ENCODE data around the gene KANSL1L. TPM values are rescaled to one million over a fixed set of nuclear protein-coding genes. Genes with fewer than 3 reads are reported as not detected.

KANSL1L gene
- total and polyA plus RNA-seq, 10 of the 15 experiments (the other 5 are each of a cell fraction or from before 2014, with no cell fraction given), result 1.2 to 9.5 (median 3.7) TPM

GRCh38 chr2:209986415-209986814 lies 184.8 kb downstream of the KANSL1L start:
- Histone ChIP-seq H3K9ac (ENCODE audit: control insufficient read depth, insufficient read depth, low read length) (no peak overlapping the region), H3K4me3 (no peak overlapping the region), H3K4me1 (ENCODE audit: control insufficient read depth, insufficient read depth, low read length) (no peaks in the 10 kb centered on the region), H4K20me1 (ENCODE audit: control insufficient read depth, insufficient read depth) (no peaks in the 10 kb centered on the region), H2AFZ (ENCODE audit: control insufficient read depth, low read depth, low read length) (no peak overlapping the region), H3K9me3 (replicated peaks; ENCODE audit: control insufficient read depth, insufficient read depth, low read length) (no peaks in the 10 kb centered on the region), H3K36me3 (ENCODE audit: control insufficient read depth in 2 of 2, insufficient read depth in 2 of 2, low read length in 1 of 2) (no peaks in the 10 kb centered on the region), H3K79me2 (ENCODE audit: control insufficient read depth, insufficient read depth, low read length) (no peaks in the 10 kb centered on the region), H3K27ac (ENCODE audit: control insufficient read depth, insufficient read depth) (no peak overlapping the region), H3K27me3 (replicated peaks in 1 of 2; ENCODE audit: control insufficient read depth in 2 of 2, insufficient read depth in 2 of 2, low read length in 1 of 2) (no peaks in the 10 kb centered on the region; a peak in 2 of 4 replicates), H3K4me2 (ENCODE audit: control insufficient read depth, insufficient read depth) (no peak overlapping the region)
- no peak for ATAC-seq
- TF ChIP-seq CREM (IDR thresholded peaks at IDR 0.05; ENCODE audit: low read depth) (no peak), ZZZ3 (IDR thresholded peaks at IDR 0.05; ENCODE audit: control insufficient read depth, insufficient read length, low read depth) (no peak), KDM1A (IDR thresholded peaks at IDR 0.05; ENCODE audit: borderline replicate concordance) (no peak), PAX8 (IDR thresholded peaks at IDR 0.05) (no peak), MYB (IDR thresholded peaks at IDR 0.05; ENCODE audit: borderline replicate concordance, low read depth, low read length) (no peak), SMAD5 (IDR thresholded peaks at IDR 0.05; ENCODE audit: low read depth) (no peak), IKZF1 (conservative IDR thresholded peaks at IDR 0.05) (no peak), FOS (IDR thresholded peaks at IDR 0.05; ENCODE audit: borderline replicate concordance, extremely low read depth, insufficient read length) (no peak), HCFC1 (IDR thresholded peaks at IDR 0.05; ENCODE audit: low read length) (no peak), NR2C2 (IDR thresholded peaks at IDR 0.05; ENCODE audit: borderline replicate concordance, control insufficient read depth, insufficient read length, low read depth) (no peak), ZBTB11 (CRISPR knock-in tag; IDR thresholded peaks at IDR 0.05) (no peak)
- FAIRE-seq, result no peak
- in situ Hi-C loops (cut with MboI) (no loop called here), intact Hi-C loops (cut with micrococcal nuclease; ENCODE audit: unreplicated experiment) (no loop called here)
- CTCF ChIA-PET, result interaction anchor here (0.6 to 4.3 kb wide), 2 partner anchors 182 to 211 kb away, joined by 3 to 42 read pairs; no protein-coding TSS in a partner anchor
- 93% methylated on average over 2 of the region's 2 CpGs for WGBS (ENCODE audit: insufficient coverage, insufficient replicate concordance, low lambda C conversion rate, missing lambda C conversion rate)
- DNase-seq (ENCODE audit: low read depth, low spot score), result no peak
- POLR2A ChIA-PET, result no interaction called here
- SMC1A ChIA-PET (ENCODE audit: uncharacterized antibody, unreplicated experiment), result no interaction called here
- RAD21 ChIA-PET (ENCODE audit: unreplicated experiment), result no interaction called here
- BruUV-seq (replicated peaks), result no TSS peak
